MM.1S (cell line): ENCODE results near the gene TGFBI.
A peak's percentile ranks its signal among the peaks of the same experiment; 100 is the strongest.

Experiments used
- DNase-seq: peaks from one replicate; pipeline ENCODE4 v3.0.0-alpha.2; 2015
- H2AFZ ChIP-seq: fragments of 300-600 bp; sonication (generic); 2 replicates; pipeline ENCODE4 v1.6.0; 2016; ENCODE audit warnings: antibody characterized with exemption, low read length
- H3F3A ChIP-seq: fragments of 300-600 bp; sonication (generic); 2 replicates; pipeline ENCODE4 v1.6.1; 2016; ENCODE audit warnings: mild to moderate bottlenecking, antibody characterized with exemption, low read length, moderate library complexity, mixed read lengths; ENCODE audit not compliant: insufficient read depth
- H3K27ac ChIP-seq: fragments of 300-600 bp; sonication (generic); 2 replicates; pipeline ENCODE4 v1.5.1; 2016; ENCODE audit warnings: mild to moderate bottlenecking, low read length
- H3K27me3 ChIP-seq: fragments of 300-600 bp; sonication (generic); replicated peaks from 2 replicates; pipeline ENCODE4 v1.6.0; 2016; ENCODE audit warnings: low read length; ENCODE audit not compliant: insufficient read depth
- H3K36me3 ChIP-seq: fragments of 300-600 bp; sonication (generic); replicated peaks from 2 replicates; pipeline ENCODE4 v1.6.1; 2016; ENCODE audit warnings: mild to moderate bottlenecking, low read length, mixed read lengths; ENCODE audit not compliant: insufficient read depth
- H3K4me1 ChIP-seq: fragments of 300-600 bp; sonication (generic); 2 replicates; pipeline ENCODE4 v1.6.1; 2016; ENCODE audit warnings: low read length, mixed read lengths
- H3K4me2 ChIP-seq: fragments of 300-600 bp; sonication (generic); 2 replicates; pipeline ENCODE4 v1.6.0; 2016; ENCODE audit warnings: low read depth, low read length
- H3K4me3 ChIP-seq: fragments of 300-600 bp; sonication (generic); 2 replicates; pipeline ENCODE4 v1.5.1; 2016; ENCODE audit warnings: low read length, mixed read lengths
- H3K79me2 ChIP-seq: fragments of 300-600 bp; sonication (generic); 2 replicates; pipeline ENCODE4 v1.6.1; 2016; ENCODE audit warnings: mixed run types, low read length, mixed read lengths
- H3K9ac ChIP-seq: fragments of 300-600 bp; sonication (generic); 2 replicates; pipeline ENCODE4 v1.6.1; 2016; ENCODE audit warnings: low read length, mixed read lengths
- H3K9me2 ChIP-seq: fragments of 300-600 bp; sonication (generic); replicated peaks from 2 replicates; pipeline ENCODE4 v1.6.1; 2016; ENCODE audit warnings: mild to moderate bottlenecking, low read length, mixed read lengths; ENCODE audit not compliant: insufficient read depth
- H3K9me3 ChIP-seq: fragments of 300-600 bp; sonication (generic); replicated peaks from 2 replicates; pipeline ENCODE4 v1.6.1; 2016; ENCODE audit warnings: mild to moderate bottlenecking, low read length, mixed read lengths; ENCODE audit not compliant: insufficient read depth
- H4K20me1 ChIP-seq: fragments of 300-600 bp; sonication (generic); 2 replicates; pipeline ENCODE4 v1.6.1; 2016; ENCODE audit warnings: mild to moderate bottlenecking, low read length, moderate library complexity, mixed read lengths; ENCODE audit not compliant: insufficient read depth
- EZH2 ChIP-seq: fragments of 300-600 bp; sonication (generic); optimal IDR thresholded peaks from 2 replicates; pipeline ENCODE3; 2017; ENCODE audit warnings: low read depth, mild to moderate bottlenecking, antibody characterized with exemption, low read length, mixed read lengths
- EZH2phosphoT487 ChIP-seq: fragments of 300-600 bp; sonication (generic); IDR thresholded peaks from 2 replicates; pipeline ENCODE4 v1.6.1; 2018; ENCODE audit warnings: antibody characterized with exemption, low read length
- TF ChIP-seq, protein P1 (sequence below): fragments of 300-600 bp; sonication (generic); IDR thresholded peaks from 2 replicates; pipeline ENCODE4 v1.5.1; 2016; ENCODE audit warnings: antibody characterized with exemption, low read length, mixed read lengths

The TGFBI gene

DNA sequence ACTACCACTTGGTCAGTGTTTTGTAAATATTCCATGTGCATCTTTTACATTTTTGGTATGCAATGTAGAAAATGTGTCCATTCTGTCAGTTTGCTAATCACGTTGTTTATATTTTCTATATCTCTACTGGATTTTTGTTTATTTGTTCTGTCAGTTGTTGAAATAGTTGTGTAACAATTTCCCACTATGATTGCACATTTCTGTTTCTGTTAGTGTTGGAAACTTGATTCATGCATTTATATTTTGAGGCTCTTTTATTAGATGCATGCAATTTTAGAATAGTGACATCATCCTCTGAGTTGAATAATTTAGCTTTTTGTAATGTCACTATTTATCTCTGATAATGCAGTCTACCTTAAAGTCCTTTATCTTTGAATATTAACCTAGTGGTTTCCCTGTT is 48.2 kb upstream of the TGFBI start:
- H3K4me2 ChIP-seq: no peak overlapping the region
- H3K9me3 ChIP-seq: no peaks in the 10 kb centered on the region
- no peak overlapping the region for H3K27ac ChIP-seq
- H2AFZ ChIP-seq: no peak overlapping the region
- no peak overlapping the region for H3K9ac ChIP-seq
- TF ChIP-seq EZH2 (no peak), EZH2phosphoT487 (no peak)
- TF ChIP-seq, protein P1, sequence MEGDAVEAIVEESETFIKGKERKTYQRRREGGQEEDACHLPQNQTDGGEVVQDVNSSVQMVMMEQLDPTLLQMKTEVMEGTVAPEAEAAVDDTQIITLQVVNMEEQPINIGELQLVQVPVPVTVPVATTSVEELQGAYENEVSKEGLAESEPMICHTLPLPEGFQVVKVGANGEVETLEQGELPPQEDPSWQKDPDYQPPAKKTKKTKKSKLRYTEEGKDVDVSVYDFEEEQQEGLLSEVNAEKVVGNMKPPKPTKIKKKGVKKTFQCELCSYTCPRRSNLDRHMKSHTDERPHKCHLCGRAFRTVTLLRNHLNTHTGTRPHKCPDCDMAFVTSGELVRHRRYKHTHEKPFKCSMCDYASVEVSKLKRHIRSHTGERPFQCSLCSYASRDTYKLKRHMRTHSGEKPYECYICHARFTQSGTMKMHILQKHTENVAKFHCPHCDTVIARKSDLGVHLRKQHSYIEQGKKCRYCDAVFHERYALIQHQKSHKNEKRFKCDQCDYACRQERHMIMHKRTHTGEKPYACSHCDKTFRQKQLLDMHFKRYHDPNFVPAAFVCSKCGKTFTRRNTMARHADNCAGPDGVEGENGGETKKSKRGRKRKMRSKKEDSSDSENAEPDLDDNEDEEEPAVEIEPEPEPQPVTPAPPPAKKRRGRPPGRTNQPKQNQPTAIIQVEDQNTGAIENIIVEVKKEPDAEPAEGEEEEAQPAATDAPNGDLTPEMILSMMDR: no peak
- no peaks in the 10 kb centered on the region for H3K27me3 ChIP-seq
- H3K36me3 ChIP-seq: no peaks in the 10 kb centered on the region
- no peak overlapping the region for H3K4me3 ChIP-seq
- DNase-seq: no peak
- H3K79me2 ChIP-seq: no peaks in the 10 kb centered on the region
- no peaks in the 10 kb centered on the region for H4K20me1 ChIP-seq
- no peaks in the 10 kb centered on the region for H3F3A ChIP-seq
- no peaks in the 10 kb centered on the region for H3K4me1 ChIP-seq
- no peaks in the 10 kb centered on the region for H3K9me2 ChIP-seq

DNA sequence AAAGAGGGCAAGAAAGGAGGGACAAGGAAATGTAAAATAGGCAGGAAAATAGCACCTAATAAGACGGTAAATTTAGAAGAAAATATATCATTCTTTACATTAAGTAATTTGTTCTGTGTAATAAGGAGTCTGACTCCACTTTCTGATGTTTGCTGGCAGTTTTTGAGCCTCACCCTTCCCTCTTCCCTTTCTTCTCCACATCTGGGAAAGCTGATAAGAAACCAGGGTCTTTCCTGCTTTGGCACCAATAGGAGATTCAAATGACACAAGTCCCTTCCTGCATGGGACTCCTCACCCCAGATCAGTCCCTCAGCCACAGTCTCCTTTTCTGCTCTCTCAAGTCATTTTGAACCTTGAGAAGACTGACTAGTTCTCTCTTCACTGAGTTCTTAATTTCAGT is 42.8 kb upstream of the TGFBI start:
- Histone ChIP-seq H3K36me3 (no peaks in the 10 kb centered on the region), H3K9me2 (no peaks in the 10 kb centered on the region), H2AFZ (peak overlapping the region; percentile 73), H3K9me3 (no peaks in the 10 kb centered on the region), H3K79me2 (no peaks in the 10 kb centered on the region), H3K4me2 (peak overlapping the region; percentile 77; the same call in 1 of the 2 replicates), H3K4me3 (no peak overlapping the region), H3K9ac (no peak overlapping the region; the same call in 1 of the 2 replicates), H3K27me3 (no peaks in the 10 kb centered on the region), H3F3A (0 out of 2 replicates have a peak, but pooled peaks cover 8% of the 10 kb centered on the region), H4K20me1 (no peaks in the 10 kb centered on the region), H3K27ac (peak overlapping the region; percentile 49; the same call in 1 of the 2 replicates), H3K4me1 (peaks cover 19% of the 10 kb centered on the region)
- TF ChIP-seq EZH2phosphoT487 (no peak), EZH2 (no peak)
- TF ChIP-seq, protein P1: no peak
- no peak for DNase-seq

DNA sequence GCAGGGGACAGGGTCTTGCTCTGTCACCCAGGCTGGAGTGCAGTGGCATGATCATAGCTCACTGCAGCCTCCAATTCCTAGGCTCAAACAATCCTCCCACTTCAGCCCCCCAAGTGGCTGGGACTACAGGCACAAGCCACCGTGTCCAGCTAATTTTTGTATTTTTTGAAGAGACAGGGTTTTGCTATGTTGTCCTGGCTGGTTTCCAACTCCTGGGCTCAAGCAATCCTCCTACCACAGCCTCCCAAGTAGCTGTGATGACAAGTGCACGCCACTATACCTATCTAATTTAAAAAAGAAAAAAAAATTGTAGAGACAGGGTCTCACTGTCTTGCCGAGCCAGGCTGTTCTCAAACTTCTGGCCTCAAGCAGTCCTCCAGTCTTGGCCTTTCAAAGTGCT is 42.4 kb upstream of the TGFBI start:
- TF ChIP-seq EZH2 (no peak), EZH2phosphoT487 (no peak)
- TF ChIP-seq, protein P1: no peak
- Histone ChIP-seq H3K9me2 (no peaks in the 10 kb centered on the region), H3K36me3 (no peaks in the 10 kb centered on the region), H3K9me3 (no peaks in the 10 kb centered on the region), H3K4me1 (peaks cover 19% of the 10 kb centered on the region), H3K79me2 (no peaks in the 10 kb centered on the region), H3F3A (0 out of 2 replicates have a peak, but pooled peaks cover 8% of the 10 kb centered on the region), H4K20me1 (no peaks in the 10 kb centered on the region), H3K27me3 (no peaks in the 10 kb centered on the region), H3K4me3 (peak overlapping the region; percentile 3; the same call in 1 of the 2 replicates), H3K9ac (peak overlapping the region; percentile 15; the same call in 1 of the 2 replicates), H3K4me2 (peak overlapping the region; percentile 77), H3K27ac (peak overlapping the region; percentile 49; the same call in 1 of the 2 replicates), H2AFZ (peak overlapping the region; percentile 73)
- DNase-seq: peak; percentile 9
